Uterus (tissue), 4 donors: Measurements from ENCODE around the gene PTPN6. TPM values are rescaled to one million over a fixed set of nuclear protein-coding genes. Genes with fewer than 3 reads are reported as not detected.

Source experiments
- DNase-seq, 2 donors: peaks; one replicate each; pipeline ENCODE4 v3.0.0-alpha.2; 2019 to 2020
- H3K27ac ChIP-seq, 2 donors: fragments of 200-600 bp; sonication (generic); 1 replicate in 1 of 2; 2 replicates in 1 of 2; pipeline ENCODE4 v1.5.1; 2016 to 2018
- H3K27me3 ChIP-seq, 2 donors: fragments of 200-600 bp; sonication (generic); one replicate each; pipeline ENCODE4 v1.5.1; 2018 to 2019; ENCODE audit warnings: control low read depth in 1 of 2
- H3K36me3 ChIP-seq, 2 donors: fragments of 200-600 bp; sonication (generic); one replicate each; pipeline ENCODE4 v1.5.1; 2019; ENCODE audit warnings: control low read depth in 1 of 2
- H3K4me1 ChIP-seq, 2 donors: fragments of 200-600 bp; sonication (generic); one replicate each; pipeline ENCODE4 v1.5.1; 2018 to 2019; ENCODE audit warnings: control low read depth in 1 of 2
- H3K4me3 ChIP-seq, 2 donors: fragments of 200-600 bp; sonication (generic); 1 replicate in 1 of 2; 2 replicates in 1 of 2; pipeline ENCODE4 v1.5.1; 2018 to 2019; ENCODE audit warnings: mild to moderate bottlenecking in 1 of 2
- H3K9me3 ChIP-seq, 2 donors: fragments of 200-600 bp; sonication (generic); one replicate each; pipeline ENCODE4 v1.5.1; 2019; ENCODE audit warnings: control low read depth in 1 of 2
- POLR2A ChIP-seq, 2 donors: fragments of 450-650 bp; IDR thresholded peaks; one replicate each; pipeline ENCODE4 v1.6.1; 2016; ENCODE audit warnings: antibody characterized with exemption in 2 of 2, mild to moderate bottlenecking in 1 of 2, moderate library complexity in 1 of 2
- intact Hi-C: fragments of 100-400 bp; cut with DNase I; formaldehyde crosslinking; loops from one replicate; pipeline ENCODE4 v1.15.1; 2023; ENCODE audit warnings: low total_unique reads
- total RNA-seq, 4 donors: library from RNA; depleted of rRNA in 3 of 4; stranded (reverse); fragments of >200 nt in 3 of 4; gene quantifications; one replicate each; pipeline versions ENCODE4 v1.1.0 to v1.2.4, GENCODE V29; 2014 to 2023
- TF ChIP-seq, protein P1 (sequence below), 4 experiments: fragments of 200-600 bp in 2 of 4; fragments of 450-650 bp in 2 of 4; sonication (generic) in 2 of 4; IDR thresholded peaks; one replicate each; pipeline ENCODE4 v1.5.1; 2016 to 2019; ENCODE audit warnings: antibody characterized with exemption in 4 of 4, mild to moderate bottlenecking in 2 of 4, moderate library complexity in 1 of 4
- donor health status: DM: yes; HTN: yes; CAD: no.

PTPN6 gene
- total RNA-seq, 4 donors from 2014 or later: 0.59 to 19.8 (median 5.9) TPM

GRCh38 chr12:6928703-6929407, 22.3 kb upstream of the PTPN6 start:
- H3K9me3 ChIP-seq: no peaks in the 10 kb centered on the region
- DNase-seq: no peak
- peak overlapping the region; percentile 74 to 93 for H3K4me3 ChIP-seq
- TF ChIP-seq, protein P1, sequence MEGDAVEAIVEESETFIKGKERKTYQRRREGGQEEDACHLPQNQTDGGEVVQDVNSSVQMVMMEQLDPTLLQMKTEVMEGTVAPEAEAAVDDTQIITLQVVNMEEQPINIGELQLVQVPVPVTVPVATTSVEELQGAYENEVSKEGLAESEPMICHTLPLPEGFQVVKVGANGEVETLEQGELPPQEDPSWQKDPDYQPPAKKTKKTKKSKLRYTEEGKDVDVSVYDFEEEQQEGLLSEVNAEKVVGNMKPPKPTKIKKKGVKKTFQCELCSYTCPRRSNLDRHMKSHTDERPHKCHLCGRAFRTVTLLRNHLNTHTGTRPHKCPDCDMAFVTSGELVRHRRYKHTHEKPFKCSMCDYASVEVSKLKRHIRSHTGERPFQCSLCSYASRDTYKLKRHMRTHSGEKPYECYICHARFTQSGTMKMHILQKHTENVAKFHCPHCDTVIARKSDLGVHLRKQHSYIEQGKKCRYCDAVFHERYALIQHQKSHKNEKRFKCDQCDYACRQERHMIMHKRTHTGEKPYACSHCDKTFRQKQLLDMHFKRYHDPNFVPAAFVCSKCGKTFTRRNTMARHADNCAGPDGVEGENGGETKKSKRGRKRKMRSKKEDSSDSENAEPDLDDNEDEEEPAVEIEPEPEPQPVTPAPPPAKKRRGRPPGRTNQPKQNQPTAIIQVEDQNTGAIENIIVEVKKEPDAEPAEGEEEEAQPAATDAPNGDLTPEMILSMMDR (IDR thresholded peaks at IDR 0.05): no peak
- TF ChIP-seq POLR2A (IDR thresholded peaks at IDR 0.05): no peak
- H3K36me3 ChIP-seq: no peaks in the 10 kb centered on the region
- H3K27me3 ChIP-seq: no peaks in the 10 kb centered on the region
- intact Hi-C loops: no loop called here
- H3K4me1 ChIP-seq: peaks cover 16 to 25% of the 10 kb centered on the region in 2 donors
- H3K27ac ChIP-seq: peak overlapping the region; percentile 97 to 99

GRCh38 chr12:6929466-6930452, 21.4 kb upstream of the PTPN6 start:
- Histone ChIP-seq H3K4me1 (peaks cover 13 to 30% of the 10 kb centered on the region in 2 donors), H3K27me3 (no peaks in the 10 kb centered on the region), H3K4me3 (peak overlapping the region; percentile 74 to 93), H3K27ac (peak overlapping the region; percentile 97 to 99), H3K9me3 (no peaks in the 10 kb centered on the region), H3K36me3 (no peaks in the 10 kb centered on the region)
- DNase-seq: no peak
- no peak for TF ChIP-seq POLR2A (IDR thresholded peaks at IDR 0.05)
- TF ChIP-seq, protein P1 (IDR thresholded peaks at IDR 0.05): no peak
- intact Hi-C loops: no loop called here

DNA sequence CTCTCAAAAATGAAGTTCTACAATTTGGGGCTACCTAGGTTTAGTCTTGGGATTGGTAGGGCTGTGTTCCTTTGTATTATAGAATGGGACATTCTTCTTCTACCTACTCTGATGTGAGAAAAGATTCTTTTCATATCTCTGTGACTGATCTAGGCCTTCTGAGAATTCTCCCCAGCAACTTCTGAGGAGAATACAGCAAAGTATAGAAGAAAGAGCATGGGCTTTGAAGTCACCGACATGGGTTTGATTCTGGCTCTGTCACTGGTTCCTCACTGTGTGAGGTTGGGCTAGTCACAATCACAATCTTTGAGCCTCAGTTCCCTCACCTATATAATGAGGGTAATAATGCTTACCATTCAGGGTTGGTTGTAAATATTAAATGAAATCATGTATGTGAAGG, 18.4 kb upstream of the PTPN6 start:
- Histone ChIP-seq H3K27me3 (no peaks in the 10 kb centered on the region), H3K9me3 (no peaks in the 10 kb centered on the region), H3K4me3 (no peak overlapping the region), H3K4me1 (peaks cover 13 to 27% of the 10 kb centered on the region in 2 donors), H3K27ac (peak overlapping the region; percentile 36 to 68), H3K36me3 (no peaks in the 10 kb centered on the region)
- TF ChIP-seq, protein P1 (IDR thresholded peaks at IDR 0.05): no peak
- no peak for TF ChIP-seq POLR2A (IDR thresholded peaks at IDR 0.05)
- intact Hi-C loops: no loop called here
- DNase-seq: no peak

DNA sequence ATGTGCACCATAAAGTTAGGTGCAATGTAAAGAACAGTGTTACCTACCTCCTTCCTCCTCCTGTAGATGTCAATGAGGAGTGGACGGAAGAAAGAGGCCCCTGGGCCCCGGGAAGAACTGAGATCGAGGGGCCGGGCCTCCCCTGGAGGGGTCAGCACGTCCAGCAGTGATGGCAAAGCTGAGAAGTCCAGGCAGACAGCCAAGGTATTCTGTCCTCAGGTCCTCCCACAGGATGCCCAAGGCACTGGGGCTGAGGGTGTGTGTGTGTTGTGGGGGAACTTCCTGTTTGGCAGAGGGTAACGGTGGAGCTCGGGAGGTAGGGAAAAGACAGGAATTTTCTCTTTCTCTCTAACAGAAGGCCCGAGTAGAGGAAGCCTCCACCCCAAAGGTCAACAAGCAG, 17.0 kb upstream of the PTPN6 start:
- intact Hi-C loops: no loop called here
- Histone ChIP-seq H3K4me1 (peaks cover 18 to 36% of the 10 kb centered on the region in 2 donors), H3K27me3 (no peaks in the 10 kb centered on the region), H3K36me3 (no peaks in the 10 kb centered on the region), H3K9me3 (no peaks in the 10 kb centered on the region), H3K27ac (peak overlapping the region; percentile 45 to 68), H3K4me3 (no peak overlapping the region)
- peak in 1 of 2 donors; percentile 69 for DNase-seq
- no peak for TF ChIP-seq POLR2A (IDR thresholded peaks at IDR 0.05)
- TF ChIP-seq, protein P1 (IDR thresholded peaks at IDR 0.05): no peak
